Thoracic aorta (tissue), 2 donors: ENCODE data around the gene VSIG10L2. TPM values are rescaled to one million over a fixed set of nuclear protein-coding genes. Genes with fewer than 3 reads are reported as not detected.
A peak's percentile ranks its signal among the peaks of the same experiment; 100 is the strongest.
"Not testable (repeated sequence)": the region's sequence is repeated elsewhere in the genome, so short reads cannot be mapped to it uniquely, and the experiment has no call there.

Experiments
- ATAC-seq: fragments of 150-250 bp; one replicate; pipeline ENCODE4 v1.8.0; 2017; ENCODE audit warnings: low read depth; ENCODE audit not compliant: insufficient number of reproducible peaks, low FRiP score
- DNase-seq: peaks from one replicate; pipeline ENCODE4 v3.0.0-alpha.2; 2020; ENCODE audit warnings: low spot score
- H3K27ac ChIP-seq, 2 donors: fragments of 200-600 bp; sonication (generic); 1 replicate in 1 of 2; 2 replicates in 1 of 2; pipeline ENCODE4 v1.5.1; 2016; ENCODE audit warnings: mild to moderate bottlenecking in 2 of 2, moderate library complexity in 2 of 2
- H3K27me3 ChIP-seq: fragments of 200-600 bp; sonication (generic); replicated peaks from 2 replicates; pipeline ENCODE4 v1.6.0; 2016; ENCODE audit warnings: mild to moderate bottlenecking; ENCODE audit not compliant: insufficient read depth
- H3K36me3 ChIP-seq: fragments of 200-600 bp; sonication (generic); one replicate; pipeline ENCODE4 v1.5.1; 2016
- H3K4me1 ChIP-seq, 2 donors: fragments of 200-600 bp; sonication (generic); 1 replicate in 1 of 2; 2 replicates in 1 of 2; pipeline versions ENCODE4 v1.5.1 to v1.6.0; 2016; ENCODE audit warnings: low read depth in 2 of 2, mild to moderate bottlenecking in 1 of 2; ENCODE audit not compliant: control insufficient read depth in 1 of 2
- H3K4me3 ChIP-seq: fragments of 200-600 bp; sonication (generic); 2 replicates; pipeline ENCODE4 v1.5.1; 2016; ENCODE audit warnings: mild to moderate bottlenecking
- H3K9me3 ChIP-seq: fragments of 200-600 bp; sonication (generic); 2 replicates; pipeline ENCODE4 v1.5.1; 2016
- total RNA-seq, 2 donors: library from RNA; depleted of rRNA; stranded (reverse); fragments of >200 nt; gene quantifications; one replicate each; pipeline versions ENCODE4 v1.1.0 to v1.2.3, GENCODE V29; 2016
- TF ChIP-seq, protein P1 (sequence below): fragments of 200-600 bp; sonication (generic); IDR thresholded peaks from one replicate; pipeline ENCODE4 v1.5.1; 2019; ENCODE audit warnings: antibody characterized with exemption

Gene VSIG10L2
- total RNA-seq, 2 donors from 2014 or later: not detected

DNA sequence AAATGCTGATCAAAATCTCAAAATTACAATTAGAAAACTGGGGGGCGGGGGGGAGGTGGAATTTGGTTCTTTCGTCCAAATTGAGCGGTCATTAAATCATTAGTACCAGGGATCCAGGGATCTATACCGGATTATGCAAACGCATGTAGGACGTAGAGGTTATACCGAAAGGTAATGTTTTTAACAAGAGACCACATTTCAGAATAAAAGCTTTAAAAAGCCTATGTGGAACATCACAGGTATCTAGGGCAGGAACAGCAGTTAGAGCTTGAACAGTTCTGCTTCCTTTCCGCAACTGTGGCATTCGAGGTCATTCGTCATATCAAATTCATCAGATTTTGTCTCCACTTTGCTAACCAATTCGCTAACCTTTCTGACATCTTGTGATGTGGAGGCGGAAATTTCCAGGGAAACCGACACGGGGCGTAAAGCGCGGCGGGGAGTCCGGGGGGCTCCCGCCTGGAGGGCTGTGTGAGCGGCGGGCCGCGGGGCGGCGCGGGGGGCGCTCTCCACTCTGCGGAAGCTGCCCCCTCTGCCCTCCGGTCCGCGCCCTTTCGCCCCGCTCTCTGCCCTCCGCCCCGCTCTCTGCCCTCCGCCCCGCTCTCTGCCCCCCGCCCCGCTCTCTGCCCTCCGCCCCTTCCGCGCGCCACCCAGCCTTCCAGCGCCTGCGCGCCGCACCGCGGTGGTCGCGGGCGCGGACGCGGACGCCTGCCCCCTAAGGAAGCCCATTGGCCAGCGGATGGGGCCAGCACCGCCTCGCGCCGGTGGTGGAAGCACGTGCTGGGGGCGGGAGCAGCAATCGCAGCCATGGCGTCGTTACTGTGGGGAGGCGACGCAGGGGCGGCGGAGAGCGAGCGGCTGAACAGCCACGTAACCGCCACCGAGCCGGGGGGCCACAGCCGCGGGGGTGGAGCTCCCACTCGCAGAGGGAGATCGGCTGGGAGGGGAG lies 41.9 kb upstream of the VSIG10L2 start, which contains the start of gene DDX25:
TSS of gene DDX25 (plus strand) at position 798 of the 949 bp plus-strand sequence. CDS start at position 808, 10 bp downstream.
- ATAC-seq: no peak
- DNase-seq: no peak
- TF ChIP-seq, protein P1, sequence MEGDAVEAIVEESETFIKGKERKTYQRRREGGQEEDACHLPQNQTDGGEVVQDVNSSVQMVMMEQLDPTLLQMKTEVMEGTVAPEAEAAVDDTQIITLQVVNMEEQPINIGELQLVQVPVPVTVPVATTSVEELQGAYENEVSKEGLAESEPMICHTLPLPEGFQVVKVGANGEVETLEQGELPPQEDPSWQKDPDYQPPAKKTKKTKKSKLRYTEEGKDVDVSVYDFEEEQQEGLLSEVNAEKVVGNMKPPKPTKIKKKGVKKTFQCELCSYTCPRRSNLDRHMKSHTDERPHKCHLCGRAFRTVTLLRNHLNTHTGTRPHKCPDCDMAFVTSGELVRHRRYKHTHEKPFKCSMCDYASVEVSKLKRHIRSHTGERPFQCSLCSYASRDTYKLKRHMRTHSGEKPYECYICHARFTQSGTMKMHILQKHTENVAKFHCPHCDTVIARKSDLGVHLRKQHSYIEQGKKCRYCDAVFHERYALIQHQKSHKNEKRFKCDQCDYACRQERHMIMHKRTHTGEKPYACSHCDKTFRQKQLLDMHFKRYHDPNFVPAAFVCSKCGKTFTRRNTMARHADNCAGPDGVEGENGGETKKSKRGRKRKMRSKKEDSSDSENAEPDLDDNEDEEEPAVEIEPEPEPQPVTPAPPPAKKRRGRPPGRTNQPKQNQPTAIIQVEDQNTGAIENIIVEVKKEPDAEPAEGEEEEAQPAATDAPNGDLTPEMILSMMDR: no peak

DNA sequence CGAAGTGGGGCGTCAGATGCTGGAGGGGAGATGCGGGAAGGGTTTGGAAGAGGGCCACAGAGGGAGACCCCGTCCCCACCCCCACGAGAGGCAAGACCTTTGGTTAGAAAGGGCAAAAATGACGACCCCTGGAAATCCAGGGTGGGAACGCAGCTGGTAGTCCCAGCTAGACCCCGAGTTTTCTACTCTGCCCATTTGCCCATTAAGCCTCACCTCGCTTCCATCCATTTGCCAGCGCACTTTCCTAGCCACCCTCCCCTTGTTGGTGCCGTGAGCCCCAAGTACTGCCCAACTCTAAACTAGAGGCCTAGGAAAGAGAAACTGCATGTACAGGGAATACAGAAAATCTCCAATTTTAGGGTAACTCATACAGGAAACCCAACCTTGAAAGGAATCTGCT lies 41.2 kb upstream of the VSIG10L2 start:
- peak overlapping the region; percentile 91 for H3K4me3 ChIP-seq
- TF ChIP-seq, protein P1: no peak
- DNase-seq (no peak), ATAC-seq (no peak)
- H3K27me3 ChIP-seq: peaks cover 7% of the 10 kb centered on the region
- peaks cover 2% of the 10 kb centered on the region for H3K36me3 ChIP-seq
- H3K27ac ChIP-seq: no peak overlapping the region
- peaks cover 14 to 19% of the 10 kb centered on the region in 2 donors for H3K4me1 ChIP-seq
- no peaks in the 10 kb centered on the region for H3K9me3 ChIP-seq

More for the DNA sequence above, 41.9 kb upstream of the VSIG10L2 start, which contains the start of gene DDX25:
- peak within 1 kb of the TSS; percentile 91 for H3K4me3 ChIP-seq
- no peak within 1 kb of the TSS for H3K27ac ChIP-seq
- H3K36me3 ChIP-seq: peaks cover 5% of the 10 kb centered on the region
- H3K27me3 ChIP-seq: peaks cover 7% of the 10 kb centered on the region
- peaks cover 14 to 19% of the 10 kb centered on the region in 2 donors for H3K4me1 ChIP-seq
- H3K9me3 ChIP-seq: no peaks in the 10 kb centered on the region

DNA sequence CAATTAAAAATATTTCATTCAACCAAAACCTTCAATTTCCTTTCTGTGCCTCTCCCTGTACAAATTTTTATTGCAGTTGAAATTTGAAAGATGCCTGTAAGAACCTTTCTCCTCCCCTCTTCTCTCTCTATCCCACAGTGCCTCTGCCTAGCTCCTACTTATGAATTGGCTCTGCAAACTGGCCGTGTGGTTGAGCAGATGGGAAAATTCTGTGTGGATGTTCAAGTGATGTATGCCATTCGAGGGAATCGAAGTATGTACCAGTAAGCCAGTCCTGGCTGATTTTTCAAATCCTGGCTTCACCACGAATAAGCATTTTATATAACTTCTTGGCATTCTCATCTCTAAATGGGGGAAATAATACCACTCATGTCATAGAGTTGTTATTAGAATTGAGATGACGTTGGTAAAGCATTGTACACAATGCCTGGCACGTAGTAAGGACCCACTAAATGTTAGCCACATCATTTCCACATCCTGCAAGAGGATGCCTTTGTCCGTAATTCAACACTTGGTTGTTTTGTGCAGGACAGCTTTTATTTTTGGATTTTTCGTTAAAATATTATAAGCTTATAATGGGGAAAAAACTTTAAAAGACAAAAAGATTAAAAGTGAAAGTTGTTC lies 35.5 kb upstream of the VSIG10L2 start:
- TF ChIP-seq, protein P1: no peak
- H3K4me3 ChIP-seq: no peak overlapping the region
- H3K27ac ChIP-seq: no peak overlapping the region
- no peaks in the 10 kb centered on the region for H3K9me3 ChIP-seq
- no peaks in the 10 kb centered on the region for H3K27me3 ChIP-seq
- DNase-seq (no peak), ATAC-seq (no peak)
- H3K4me1 ChIP-seq: no peaks in the 10 kb centered on the region
- no peaks in the 10 kb centered on the region for H3K36me3 ChIP-seq

DNA sequence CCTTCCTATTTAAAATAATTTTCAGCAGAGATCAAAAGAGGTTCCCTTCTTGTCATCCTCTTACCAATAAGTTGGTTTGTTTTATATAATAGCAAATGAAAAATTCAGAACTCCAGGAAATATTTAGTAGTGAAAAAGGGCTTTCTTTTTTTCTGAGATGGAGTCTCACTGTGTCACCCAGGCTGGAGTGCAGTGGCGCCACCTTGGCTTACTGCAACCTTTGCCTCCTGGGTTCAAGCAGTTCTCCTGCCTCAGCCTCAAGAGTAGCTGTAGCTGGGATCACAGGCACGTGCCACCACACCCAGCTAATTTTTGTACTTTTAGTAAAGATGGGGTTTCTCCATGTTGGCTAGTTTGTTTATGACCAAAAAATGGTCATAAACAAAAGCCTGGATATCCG lies 31.2 kb upstream of the VSIG10L2 start:
- not testable (repeated sequence) for H3K27ac ChIP-seq, DNase-seq, H3K4me1 ChIP-seq, H3K9me3 ChIP-seq, H3K4me3 ChIP-seq, H3K36me3 ChIP-seq, ATAC-seq, H3K27me3 ChIP-seq

DNA sequence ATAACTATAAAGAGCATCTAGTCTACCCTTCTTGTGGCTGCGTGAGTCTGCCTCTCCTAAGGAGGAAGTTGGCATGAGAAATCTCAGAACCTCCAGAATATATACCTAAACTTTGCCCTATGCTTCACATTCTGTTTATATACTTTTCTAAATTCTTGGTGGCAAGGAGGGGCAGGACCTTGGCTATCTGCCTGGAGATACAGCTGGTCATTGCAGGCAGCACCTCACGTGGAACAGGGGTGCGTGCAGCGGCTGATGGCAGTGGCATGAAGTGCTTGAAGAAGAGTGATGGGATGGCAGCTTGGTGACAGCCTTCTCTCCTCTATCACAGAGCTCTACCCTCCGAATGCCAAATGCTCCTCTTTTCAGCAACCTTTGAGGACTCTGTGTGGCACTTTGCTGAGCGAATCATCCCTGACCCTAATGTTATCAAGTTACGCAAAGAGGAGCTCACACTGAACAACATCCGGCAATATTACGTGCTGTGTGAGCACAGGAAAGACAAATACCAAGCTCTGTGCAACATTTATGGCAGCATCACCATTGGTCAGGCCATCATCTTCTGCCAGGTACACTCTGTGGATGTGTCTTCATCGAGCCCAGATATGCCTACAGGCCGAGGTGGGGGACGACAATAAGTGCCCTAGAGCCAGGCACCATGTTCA lies 29.0 kb upstream of the VSIG10L2 start:
- TF ChIP-seq, protein P1: no peak
- H3K36me3 ChIP-seq: no peaks in the 10 kb centered on the region
- no peaks in the 10 kb centered on the region for H3K9me3 ChIP-seq
- H3K27me3 ChIP-seq: no peaks in the 10 kb centered on the region
- ATAC-seq (no peak), DNase-seq (no peak)
- no peaks in the 10 kb centered on the region for H3K4me1 ChIP-seq
- H3K27ac ChIP-seq: no peak overlapping the region
- no peak overlapping the region for H3K4me3 ChIP-seq
